Sigmoid colon (tissue), 7 donors: ENCODE data around the gene C1GALT1C1L. TPM values are rescaled to one million over a fixed set of nuclear protein-coding genes. Genes with fewer than 3 reads are reported as not detected.
"Not testable (repeated sequence)": the region's sequence is repeated elsewhere in the genome, so short reads cannot be mapped to it uniquely, and the experiment has no call there.

Experiments
- DNase-seq: peaks from one replicate; pipeline ENCODE4 v3.0.0-alpha.2; 2019
- H3K27ac ChIP-seq, 4 donors: fragments of 200-600 bp; sonication (generic); one replicate each; pipeline ENCODE4 v1.5.1; 2016 to 2019; ENCODE audit warnings: mild to moderate bottlenecking in 1 of 4
- H3K27me3 ChIP-seq, 3 donors: fragments of 200-600 bp; sonication (generic); one replicate each; pipeline ENCODE4 v1.5.1; 2019; ENCODE audit warnings: mild to moderate bottlenecking in 1 of 3
- H3K36me3 ChIP-seq, 4 donors: fragments of 200-600 bp; sonication (generic); one replicate each; pipeline ENCODE4 v1.5.1; 2016 to 2019
- H3K4me1 ChIP-seq, 4 donors: fragments of 200-600 bp; sonication (generic); one replicate each; pipeline ENCODE4 v1.5.1; 2017 to 2019
- H3K4me3 ChIP-seq, 4 donors: fragments of 200-600 bp; sonication (generic); one replicate each; pipeline ENCODE4 v1.5.1; 2017 to 2019; ENCODE audit warnings: mild to moderate bottlenecking in 2 of 4, moderate library complexity in 1 of 4
- H3K9me3 ChIP-seq, 4 donors: fragments of 200-600 bp in 3 of 4; sonication (generic) in 3 of 4; one replicate each; pipeline versions ENCODE4 v1.5.1 to v1.6.1; 2013 to 2019
- EP300 ChIP-seq, 4 donors: sonication (generic); formaldehyde crosslinking; IDR thresholded peaks; one replicate each; pipeline ENCODE4 v1.6.1; 2017; ENCODE audit warnings: antibody characterized with exemption in 4 of 4
- POLR2A ChIP-seq, 2 donors: fragments of 450-650 bp; IDR thresholded peaks; one replicate each; pipeline ENCODE4 v1.6.1; 2016; ENCODE audit warnings: antibody characterized with exemption in 2 of 2, mild to moderate bottlenecking in 2 of 2, moderate library complexity in 2 of 2
- POLR2AphosphoS5 ChIP-seq, 4 donors: sonication (generic); formaldehyde crosslinking; IDR thresholded peaks; one replicate each; pipeline ENCODE4 v1.6.1; 2017; ENCODE audit warnings: antibody characterized with exemption in 4 of 4
- WGBS, 2 donors: extraction: QIAGEN DNeasy Blood & Tissue Kit; methylation state at CpG; one replicate each; pipeline ENCODE4 v1.1.7; 2013; 5-methylcytosine and 5-hydroxymethylcytosine counted together
- intact Hi-C: fragments of 100-400 bp; cut with DNase I; formaldehyde crosslinking; loops from one replicate; pipeline ENCODE4 v1.15.1; 2023
- polyA plus RNA-seq, 3 donors: library from polyadenylated mRNA; stranded (reverse); fragments of 200-250 nt; gene quantifications; one replicate each; pipeline ENCODE4 v1.2.3, GENCODE V29; 2013
- total RNA-seq, 4 donors: library from RNA; depleted of rRNA; stranded (reverse); fragments of >200 nt; gene quantifications; one replicate each; pipeline ENCODE4 v1.1.0, GENCODE V29; 2016
- TF ChIP-seq, protein P1 (sequence below), 4 experiments: fragments of 450-650 bp in 3 of 4; fragments of 200-600 bp in 1 of 4; IDR thresholded peaks; one replicate each; pipeline ENCODE4 v1.5.1; 2016 to 2019; ENCODE audit warnings: antibody characterized with exemption in 4 of 4, mild to moderate bottlenecking in 3 of 4, moderate library complexity in 2 of 4
- donor health status: healthy with polysubstance abuse.
- donor health status: Bipolar disorder and iron deficiency.
- donor health status: healthy.

The C1GALT1C1L gene
- total and polyA plus RNA-seq, 7 donors: 0.50 to 4.3 (median 1.8) TPM; not detected in 2

DNA sequence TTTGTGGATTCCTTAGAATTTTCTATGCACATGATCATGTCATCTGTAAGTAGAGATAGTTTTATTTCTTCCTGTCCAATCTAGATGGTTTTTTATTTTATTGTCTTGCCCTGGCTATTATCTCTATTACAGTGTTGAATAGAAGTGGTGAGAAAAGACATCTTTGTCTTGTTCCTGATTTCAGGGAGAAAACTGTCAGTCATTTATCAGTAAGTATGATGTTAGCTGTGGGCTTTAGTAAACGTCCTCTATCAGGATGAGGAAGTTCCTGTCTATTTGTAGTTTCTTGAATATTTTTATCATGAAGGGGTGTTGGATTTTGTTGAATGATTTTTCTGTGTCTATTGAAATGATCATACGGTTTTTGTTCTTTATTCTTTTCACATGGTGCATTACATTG lies 33.9 kb downstream of the C1GALT1C1L start:
- Histone ChIP-seq H3K27ac (no peak overlapping the region), H3K4me1 (peaks cover 0 to 8% (median 3%) of the 10 kb centered on the region in 4 donors), H3K36me3 (no peaks in the 10 kb centered on the region), H3K27me3 (no peaks in the 10 kb centered on the region), H3K4me3 (no peak overlapping the region), H3K9me3 (no peaks in the 10 kb centered on the region)
- no peak for DNase-seq
- WGBS, 2 donors: 48 to 53% methylated on average over 2 of the region's 2 CpGs
- no peak for TF ChIP-seq EP300 (IDR thresholded peaks at IDR 0.05)
- no peak for TF ChIP-seq POLR2A (IDR thresholded peaks at IDR 0.05)
- TF ChIP-seq, protein P1, sequence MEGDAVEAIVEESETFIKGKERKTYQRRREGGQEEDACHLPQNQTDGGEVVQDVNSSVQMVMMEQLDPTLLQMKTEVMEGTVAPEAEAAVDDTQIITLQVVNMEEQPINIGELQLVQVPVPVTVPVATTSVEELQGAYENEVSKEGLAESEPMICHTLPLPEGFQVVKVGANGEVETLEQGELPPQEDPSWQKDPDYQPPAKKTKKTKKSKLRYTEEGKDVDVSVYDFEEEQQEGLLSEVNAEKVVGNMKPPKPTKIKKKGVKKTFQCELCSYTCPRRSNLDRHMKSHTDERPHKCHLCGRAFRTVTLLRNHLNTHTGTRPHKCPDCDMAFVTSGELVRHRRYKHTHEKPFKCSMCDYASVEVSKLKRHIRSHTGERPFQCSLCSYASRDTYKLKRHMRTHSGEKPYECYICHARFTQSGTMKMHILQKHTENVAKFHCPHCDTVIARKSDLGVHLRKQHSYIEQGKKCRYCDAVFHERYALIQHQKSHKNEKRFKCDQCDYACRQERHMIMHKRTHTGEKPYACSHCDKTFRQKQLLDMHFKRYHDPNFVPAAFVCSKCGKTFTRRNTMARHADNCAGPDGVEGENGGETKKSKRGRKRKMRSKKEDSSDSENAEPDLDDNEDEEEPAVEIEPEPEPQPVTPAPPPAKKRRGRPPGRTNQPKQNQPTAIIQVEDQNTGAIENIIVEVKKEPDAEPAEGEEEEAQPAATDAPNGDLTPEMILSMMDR (IDR thresholded peaks at IDR 0.05): no peak
- no peak for TF ChIP-seq POLR2AphosphoS5 (IDR thresholded peaks at IDR 0.05)
- intact Hi-C loops: no loop called here

DNA sequence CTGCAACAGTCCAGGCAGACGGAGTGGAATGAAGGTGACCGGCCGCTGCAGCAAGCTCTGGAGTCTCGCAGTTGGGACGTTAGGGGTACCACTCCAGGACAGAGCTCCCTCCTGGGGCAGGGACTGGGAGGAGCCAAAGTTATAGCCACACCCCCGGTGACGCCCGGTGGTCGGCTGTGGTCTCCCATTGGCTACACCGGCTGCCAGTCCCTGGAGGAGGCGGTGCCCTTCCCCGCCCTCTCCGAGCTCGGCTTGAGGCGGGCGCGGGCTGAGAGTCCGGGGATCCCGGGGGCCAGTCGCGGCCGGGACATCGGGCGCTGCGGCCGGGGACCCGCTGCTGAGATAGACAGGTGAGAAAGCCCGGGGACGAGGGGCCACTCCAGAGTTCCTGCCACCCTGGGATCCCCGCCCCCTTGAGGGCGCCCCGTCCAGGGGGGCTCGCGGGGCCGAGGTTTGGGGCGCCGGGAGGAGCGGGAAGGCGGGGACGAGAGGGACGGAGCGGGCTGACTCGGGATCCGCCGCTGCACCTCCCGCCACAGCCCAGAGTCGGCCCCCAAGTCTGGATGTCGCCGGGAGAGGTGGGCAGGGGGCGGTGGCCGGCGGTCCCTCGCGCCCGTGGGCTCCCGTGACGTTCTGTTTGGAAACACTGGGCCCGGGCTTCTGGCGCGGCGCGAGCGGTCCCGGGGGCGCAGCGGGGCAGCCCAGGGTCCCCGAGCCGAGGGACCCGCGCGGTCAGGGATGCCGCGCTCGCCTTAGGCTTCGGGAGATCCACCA lies 39.0 kb downstream of the C1GALT1C1L start, which contains the start of gene PLEKHH2:
TSS of gene PLEKHH2 (plus strand) at position 231 of the 774 bp plus-strand sequence. CDS start 7,414 bp downstream, outside the sequence.
- peak within 1 kb of the TSS; percentile 74 to 97 (median 94) for H3K4me3 ChIP-seq
- H3K27me3 ChIP-seq: no peaks in the 10 kb centered on the region
- DNase-seq: peak; percentile 97
- TF ChIP-seq POLR2A (IDR thresholded peaks at IDR 0.05) (peak; percentile 66 to 80), POLR2AphosphoS5 (IDR thresholded peaks at IDR 0.05) (peak; percentile 89 to 96 (median 92)), EP300 (IDR thresholded peaks at IDR 0.05) (no peak)
- intact Hi-C loops: loop anchor here (5.0 kb wide), 1 partner anchor 40 kb away; the partner anchor contains the start of gene C1GALT1C1L
- WGBS, 2 donors: 1% methylated on average over 75 of the region's 75 CpGs
- H3K9me3 ChIP-seq: no peaks in the 10 kb centered on the region
- H3K27ac ChIP-seq: peak within 1 kb of the TSS; percentile 81 to 92 (median 88)
- peaks cover 0 to 15% (median 8%) of the 10 kb centered on the region in 4 donors for H3K4me1 ChIP-seq
- no peaks in the 10 kb centered on the region for H3K36me3 ChIP-seq

DNA sequence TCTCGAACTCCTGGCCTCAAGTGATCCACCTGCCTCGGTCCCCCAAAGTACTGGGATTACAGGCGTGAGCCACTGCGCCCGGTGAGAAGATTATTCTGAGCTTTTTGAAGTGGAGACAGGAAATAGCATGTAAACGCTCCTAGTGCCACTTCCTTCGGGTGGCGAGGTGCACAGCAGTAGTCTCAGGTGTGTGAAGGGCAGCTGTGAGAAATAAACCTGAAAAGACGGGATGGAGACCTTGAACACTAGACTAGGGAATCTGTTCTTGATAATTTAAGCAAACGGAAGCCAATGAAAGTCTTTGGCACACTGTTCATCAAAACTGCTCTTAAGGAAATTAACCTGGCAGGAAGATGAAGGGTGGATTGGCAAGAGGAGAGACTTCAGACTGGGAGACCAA lies 39.6 kb downstream of the C1GALT1C1L start:
- peaks cover 0 to 15% (median 8%) of the 10 kb centered on the region in 4 donors for H3K4me1 ChIP-seq
- H3K9me3 ChIP-seq: no peaks in the 10 kb centered on the region
- H3K4me3 ChIP-seq: peak overlapping the region; percentile 74 to 97 (median 94)
- no peaks in the 10 kb centered on the region for H3K36me3 ChIP-seq
- no peaks in the 10 kb centered on the region for H3K27me3 ChIP-seq
- H3K27ac ChIP-seq: peak overlapping the region; percentile 81 to 92 (median 88)
- WGBS, 2 donors: 5 to 14% methylated on average over 10 of the region's 10 CpGs
- TF ChIP-seq, protein P1 (IDR thresholded peaks at IDR 0.05): no peak
- no peak for TF ChIP-seq EP300 (IDR thresholded peaks at IDR 0.05)
- no peak for TF ChIP-seq POLR2A (IDR thresholded peaks at IDR 0.05)
- TF ChIP-seq POLR2AphosphoS5 (IDR thresholded peaks at IDR 0.05): no peak
- intact Hi-C loops: loop anchor here (5.0 kb wide), 1 partner anchor 41 kb away; the partner anchor contains the start of gene C1GALT1C1L
- DNase-seq: no peak

DNA sequence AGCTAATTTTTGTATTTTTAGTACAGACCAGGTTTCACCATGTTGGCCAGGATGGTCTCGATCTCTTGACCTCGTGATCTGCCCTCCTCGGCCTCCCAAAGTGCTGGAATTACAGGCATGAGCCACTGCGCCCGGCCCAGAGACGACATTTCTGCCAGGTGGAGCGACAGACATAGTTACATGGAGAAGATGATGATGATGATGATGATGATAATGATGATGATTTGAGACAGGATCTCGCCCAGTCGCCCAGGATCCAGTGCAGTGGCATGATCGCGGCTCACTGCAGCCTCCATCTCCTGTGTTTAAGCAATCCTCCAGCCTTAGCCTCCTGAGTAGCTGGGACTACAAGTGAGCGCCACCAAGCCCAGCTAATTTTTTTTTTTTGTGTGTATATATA lies 40.1 kb downstream of the C1GALT1C1L start:
- intact Hi-C loops: loop anchor here (5.0 kb wide), 1 partner anchor 41 kb away; the partner anchor contains the start of gene C1GALT1C1L
- peaks cover 0 to 15% (median 8%) of the 10 kb centered on the region in 4 donors for H3K4me1 ChIP-seq
- not testable (repeated sequence) for DNase-seq, H3K9me3 ChIP-seq, H3K27me3 ChIP-seq, H3K27ac ChIP-seq, H3K4me3 ChIP-seq, H3K36me3 ChIP-seq
- 90 to 96% methylated on average over 12 of the region's 12 CpGs for WGBS, 2 donors

DNA sequence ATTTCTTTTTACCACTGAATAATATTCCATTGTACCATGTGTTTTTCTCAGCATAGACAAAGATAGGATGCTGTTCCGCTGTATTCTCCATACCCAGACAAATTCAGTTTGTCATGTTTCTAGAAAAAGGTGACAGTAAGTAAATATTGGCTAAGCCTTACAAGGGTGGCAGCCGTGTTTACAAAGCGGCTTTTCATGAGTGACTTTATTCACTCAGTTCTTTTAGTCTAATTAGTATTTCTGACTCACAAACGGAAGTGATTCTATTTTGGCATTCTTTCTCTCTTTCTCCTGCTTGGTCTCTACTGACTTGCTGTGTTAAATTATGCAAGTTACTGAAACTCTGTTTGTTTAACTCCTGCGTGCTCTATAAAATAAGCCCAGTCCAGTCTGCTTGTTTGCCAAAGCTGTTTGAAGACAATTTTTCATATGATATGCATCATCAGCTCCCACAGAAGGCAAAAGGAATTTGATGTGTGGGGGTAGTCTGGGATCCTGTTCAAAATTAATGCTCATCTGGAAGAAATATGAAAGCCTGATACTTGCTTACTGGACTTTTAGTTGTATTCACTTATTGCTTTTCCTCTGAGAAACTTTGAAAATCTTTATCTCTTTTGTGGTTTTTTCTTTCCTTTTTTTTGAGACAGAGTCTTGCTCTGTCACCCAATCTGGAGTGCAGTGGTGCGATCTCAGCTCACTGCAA lies 41.5 kb downstream of the C1GALT1C1L start:
- Histone ChIP-seq H3K9me3 (no peaks in the 10 kb centered on the region), H3K36me3 (no peaks in the 10 kb centered on the region), H3K4me3 (no peak overlapping the region), H3K27me3 (no peaks in the 10 kb centered on the region), H3K4me1 (peaks cover 0 to 15% (median 8%) of the 10 kb centered on the region in 4 donors), H3K27ac (peak overlapping the region in 2 of 4 donors; percentile 43 to 44)
- intact Hi-C loops: loop anchor here (5.0 kb wide), 1 partner anchor 43 kb away; the partner anchor contains the start of gene C1GALT1C1L
- no peak for DNase-seq
- no peak for TF ChIP-seq POLR2AphosphoS5 (IDR thresholded peaks at IDR 0.05)
- TF ChIP-seq, protein P1 (IDR thresholded peaks at IDR 0.05): no peak
- no peak for TF ChIP-seq EP300 (IDR thresholded peaks at IDR 0.05)
- TF ChIP-seq POLR2A (IDR thresholded peaks at IDR 0.05): no peak
- 9 to 49% methylated on average over 6 of the region's 6 CpGs for WGBS, 2 donors
